ENCODE data around the gene GTF3C2.

GRCh38 chr2:27378809-27379290, 22.3 kb upstream of the GTF3C2 start:
- TF ChIP-seq PHTF2 (CRISPR knock-in tag; IDR thresholded peaks at IDR 0.05) (no peak), ZNF3 (CRISPR knock-in tag; IDR thresholded peaks at IDR 0.05) (no peak), ETV6 (IDR thresholded peaks at IDR 0.05; ENCODE audit: borderline replicate concordance in 1 of 2, low read depth in 2 of 2, low read length in 1 of 2) (no peak), ETV6 (CRISPR knock-in tag; IDR thresholded peaks at IDR 0.05; ENCODE audit: borderline replicate concordance) (no peak), EZH2 (IDR thresholded peaks at IDR 0.05; ENCODE audit: borderline replicate concordance, low read depth, low read length) (no peak), ZNF121 (CRISPR knock-in tag; conservative IDR thresholded peaks at IDR 0.05) (no peak), NR3C1 (CRISPR knock-in tag; IDR thresholded peaks at IDR 0.05) (no peak), UBTF (IDR thresholded peaks at IDR 0.05; ENCODE audit: borderline replicate concordance in 1 of 2, low read depth in 2 of 2, low read length in 2 of 2) (no peak), ZNF274 (IDR thresholded peaks at IDR 0.05; ENCODE audit: borderline replicate concordance, low read depth, low read length) (no peak), ATF7 (IDR thresholded peaks at IDR 0.05) (no peak)
- TF ChIP-seq, protein P1, sequence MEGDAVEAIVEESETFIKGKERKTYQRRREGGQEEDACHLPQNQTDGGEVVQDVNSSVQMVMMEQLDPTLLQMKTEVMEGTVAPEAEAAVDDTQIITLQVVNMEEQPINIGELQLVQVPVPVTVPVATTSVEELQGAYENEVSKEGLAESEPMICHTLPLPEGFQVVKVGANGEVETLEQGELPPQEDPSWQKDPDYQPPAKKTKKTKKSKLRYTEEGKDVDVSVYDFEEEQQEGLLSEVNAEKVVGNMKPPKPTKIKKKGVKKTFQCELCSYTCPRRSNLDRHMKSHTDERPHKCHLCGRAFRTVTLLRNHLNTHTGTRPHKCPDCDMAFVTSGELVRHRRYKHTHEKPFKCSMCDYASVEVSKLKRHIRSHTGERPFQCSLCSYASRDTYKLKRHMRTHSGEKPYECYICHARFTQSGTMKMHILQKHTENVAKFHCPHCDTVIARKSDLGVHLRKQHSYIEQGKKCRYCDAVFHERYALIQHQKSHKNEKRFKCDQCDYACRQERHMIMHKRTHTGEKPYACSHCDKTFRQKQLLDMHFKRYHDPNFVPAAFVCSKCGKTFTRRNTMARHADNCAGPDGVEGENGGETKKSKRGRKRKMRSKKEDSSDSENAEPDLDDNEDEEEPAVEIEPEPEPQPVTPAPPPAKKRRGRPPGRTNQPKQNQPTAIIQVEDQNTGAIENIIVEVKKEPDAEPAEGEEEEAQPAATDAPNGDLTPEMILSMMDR (IDR thresholded peaks at IDR 0.05 in 2 of 3, conservative IDR thresholded peaks at IDR 0.05 in 1 of 3; ENCODE audit: insufficient read depth in 2 of 3, low read depth in 1 of 3, low read length in 3 of 3) = no peak
